HG03432 (cell line): ENCODE data around the gene PASD1.
"Not testable (repeated sequence)": the region's sequence is repeated elsewhere in the genome, so short reads cannot be mapped to it uniquely, and the experiment has no call there.

ENCODE experiments used
- ATAC-seq: cut with Tn5 transposase; IDR thresholded peaks from one replicate; pipeline ENCODE4 v1.9.1; 2021; ENCODE audit warnings: mild to moderate bottlenecking, moderate library complexity; ENCODE audit not compliant: unreplicated experiment

Gene PASD1

DNA sequence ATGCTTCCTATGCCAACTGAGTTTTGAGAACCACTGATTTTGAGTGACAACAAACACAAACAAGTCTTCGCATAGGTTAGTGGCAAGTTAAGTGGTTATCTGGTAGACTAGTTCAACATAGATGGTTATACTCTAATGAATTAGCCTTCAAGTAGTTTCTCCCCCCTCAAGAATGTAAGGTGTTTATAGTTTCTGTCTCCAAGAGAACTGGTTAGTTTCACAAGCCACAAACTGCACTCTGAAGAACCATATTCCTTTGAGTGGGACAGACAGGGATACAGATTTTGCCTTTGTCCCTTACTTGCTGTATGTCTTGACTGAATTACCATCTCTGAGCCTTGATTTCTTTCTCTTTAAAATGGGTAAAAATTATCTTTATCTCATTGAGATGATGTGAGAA lies 41.5 kb downstream of the PASD1 start:
- ATAC-seq: no peak

DNA sequence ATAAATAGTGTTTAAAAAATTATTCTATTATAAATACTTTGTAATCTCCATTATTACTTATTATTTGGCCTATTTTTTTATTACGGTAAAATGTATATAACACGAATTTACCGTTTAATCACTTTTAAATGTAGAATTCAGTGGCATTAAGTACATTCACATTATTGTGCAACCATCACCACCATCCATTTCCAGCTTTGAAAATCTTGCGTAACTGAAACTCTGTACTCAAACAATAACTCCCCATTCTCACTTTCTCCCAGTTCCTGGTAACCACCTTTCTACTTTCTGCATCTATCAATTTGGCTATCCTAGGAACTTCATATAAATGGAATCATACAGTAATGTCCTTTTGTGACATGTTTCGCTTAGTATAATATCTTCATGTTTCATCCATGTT lies 45.7 kb downstream of the PASD1 start:
- no peak for ATAC-seq

- no peak for ATAC-seq
These were observed 57.9 kb downstream of the PASD1 start for GRCh38 chrX:151621422-151621821.

DNA sequence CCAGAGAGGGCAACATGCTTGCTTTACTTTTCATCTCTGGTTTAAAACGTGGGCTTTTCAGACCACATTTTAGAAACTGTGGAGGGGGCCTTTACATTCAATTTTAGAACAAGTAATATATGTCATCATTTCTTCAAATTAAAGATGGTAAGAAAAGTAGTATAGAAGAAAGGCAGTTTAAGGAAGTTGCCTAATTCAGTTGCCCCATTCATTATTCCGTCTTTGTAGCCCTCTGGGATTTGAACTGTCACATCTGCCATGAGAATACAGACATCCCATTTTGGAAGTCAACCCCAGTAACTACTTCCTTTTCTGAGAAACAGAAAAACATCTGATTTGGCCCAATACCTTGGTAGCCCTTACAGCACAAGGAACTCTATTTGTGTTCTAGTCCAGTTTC lies 61.2 kb downstream of the PASD1 start:
- no peak for ATAC-seq

DNA sequence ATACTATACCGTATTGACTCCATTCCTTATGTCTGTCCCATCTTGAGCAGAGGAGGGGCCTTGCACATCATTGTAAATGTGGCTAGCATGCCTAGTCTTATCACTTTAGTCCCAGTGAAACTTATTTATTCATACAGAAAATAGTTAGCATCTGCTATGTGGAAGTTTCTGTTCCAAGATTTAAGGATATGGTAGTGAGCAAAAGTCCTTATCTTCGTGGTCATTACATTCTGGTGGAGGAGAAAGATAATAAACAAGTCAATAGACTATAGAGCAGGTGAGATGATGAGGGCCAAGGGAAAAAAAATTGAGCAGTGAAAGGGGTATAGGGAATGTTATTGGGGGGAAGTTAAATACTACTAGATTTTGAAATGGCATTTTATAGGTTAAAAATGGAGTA lies 68.3 kb downstream of the PASD1 start:
- no peak for ATAC-seq

GRCh38 chrX:151633157-151633556 lies 69.7 kb downstream of the PASD1 start:
- no peak for ATAC-seq

- ATAC-seq: no peak
These were observed 71.5 kb downstream of the PASD1 start for GRCh38 chrX:151634937-151635336.

GRCh38 chrX:151641564-151641963 lies 78.1 kb downstream of the PASD1 start:
- no peak for ATAC-seq

- ATAC-seq: no peak
These were observed 111.8 kb downstream of the PASD1 start for GRCh38 chrX:151675121-151675746.

DNA sequence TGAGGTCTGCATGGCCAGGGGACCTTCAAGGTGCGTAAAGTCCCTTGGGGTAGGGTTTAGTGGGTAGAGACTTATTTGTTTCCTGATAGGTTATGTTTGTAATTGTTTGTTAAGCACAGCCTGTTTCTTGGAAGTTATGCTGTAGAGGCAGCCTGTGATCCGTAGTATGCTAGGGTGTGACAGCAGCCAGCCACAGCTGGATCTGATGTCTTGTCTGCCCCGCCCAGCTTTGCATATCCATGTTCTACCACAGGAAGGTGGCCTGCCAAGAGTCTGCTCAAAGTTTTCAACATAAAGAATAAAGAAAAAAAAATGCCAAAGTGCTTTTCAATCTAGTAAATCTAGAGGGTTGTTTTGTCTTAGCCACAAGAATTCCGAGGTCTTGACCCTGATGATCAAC lies 112.7 kb downstream of the PASD1 start:
- ATAC-seq: no peak

GRCh38 chrX:151679798-151680402 lies 116.4 kb downstream of the PASD1 start:
- ATAC-seq: no peak

- ATAC-seq: no peak
These were observed 117.3 kb downstream of the PASD1 start for GRCh38 chrX:151680805-151681204.

DNA sequence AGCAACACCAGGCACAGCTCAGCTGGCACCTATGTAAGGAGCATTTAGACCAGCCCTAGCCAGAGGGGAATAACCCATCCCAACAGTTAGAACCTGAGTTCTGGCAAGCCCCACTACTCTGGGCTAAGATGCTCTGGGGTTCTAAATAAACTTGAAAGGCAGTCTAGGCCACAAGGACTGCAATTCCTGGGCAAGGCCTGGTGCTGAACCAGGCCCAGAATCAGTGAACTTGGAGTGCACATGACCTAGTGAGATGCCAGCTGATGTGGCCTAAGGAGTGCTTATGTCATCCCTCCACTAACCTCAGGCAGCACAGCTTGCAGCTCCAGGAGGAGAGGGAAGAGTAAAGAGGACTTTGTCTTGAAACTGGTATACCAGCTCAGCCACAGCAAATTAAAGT lies 124.2 kb downstream of the PASD1 start:
- no peak for ATAC-seq

DNA sequence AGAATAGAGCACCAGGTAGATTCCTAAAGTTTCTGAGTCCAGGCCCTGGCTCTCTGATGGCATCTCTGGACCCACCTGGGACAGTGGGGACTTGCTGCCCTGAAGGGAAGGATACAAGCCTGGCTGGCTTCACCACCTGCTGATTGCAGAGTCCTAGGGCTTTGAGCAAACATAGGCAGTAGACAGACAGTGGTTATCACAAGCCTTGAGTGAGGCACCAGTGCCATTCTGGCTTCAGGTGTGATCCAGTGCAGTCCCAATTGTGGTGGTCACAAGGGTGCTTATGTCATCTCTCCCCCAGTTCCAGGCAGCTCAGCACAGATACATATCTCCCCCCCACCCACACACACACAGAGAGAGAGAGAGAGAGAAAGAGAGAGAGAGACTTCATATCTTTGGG lies 125.2 kb downstream of the PASD1 start:
- no peak for ATAC-seq

DNA sequence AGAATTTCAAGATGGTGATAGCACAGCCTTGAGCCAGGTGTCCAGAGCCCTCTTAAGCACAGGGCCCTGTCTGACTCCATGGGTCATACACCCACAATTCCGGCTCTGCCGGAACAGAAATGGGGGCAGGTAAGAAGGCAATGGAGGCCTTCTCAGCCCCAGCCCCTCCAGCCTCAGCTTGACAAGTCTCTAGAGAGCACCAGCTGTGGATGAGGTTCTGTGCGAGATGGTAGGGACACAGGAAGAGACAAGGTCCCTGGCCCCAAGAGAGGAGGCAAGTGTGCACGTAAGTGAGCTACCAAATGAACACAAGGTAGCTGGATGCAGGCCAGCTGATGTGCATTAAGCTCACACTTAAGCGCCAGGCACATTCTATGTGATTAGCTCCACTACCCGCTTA lies 129.3 kb downstream of the PASD1 start:
- no peak for ATAC-seq

GRCh38 chrX:151694121-151694520 lies 130.6 kb downstream of the PASD1 start:
- no peak for ATAC-seq

DNA sequence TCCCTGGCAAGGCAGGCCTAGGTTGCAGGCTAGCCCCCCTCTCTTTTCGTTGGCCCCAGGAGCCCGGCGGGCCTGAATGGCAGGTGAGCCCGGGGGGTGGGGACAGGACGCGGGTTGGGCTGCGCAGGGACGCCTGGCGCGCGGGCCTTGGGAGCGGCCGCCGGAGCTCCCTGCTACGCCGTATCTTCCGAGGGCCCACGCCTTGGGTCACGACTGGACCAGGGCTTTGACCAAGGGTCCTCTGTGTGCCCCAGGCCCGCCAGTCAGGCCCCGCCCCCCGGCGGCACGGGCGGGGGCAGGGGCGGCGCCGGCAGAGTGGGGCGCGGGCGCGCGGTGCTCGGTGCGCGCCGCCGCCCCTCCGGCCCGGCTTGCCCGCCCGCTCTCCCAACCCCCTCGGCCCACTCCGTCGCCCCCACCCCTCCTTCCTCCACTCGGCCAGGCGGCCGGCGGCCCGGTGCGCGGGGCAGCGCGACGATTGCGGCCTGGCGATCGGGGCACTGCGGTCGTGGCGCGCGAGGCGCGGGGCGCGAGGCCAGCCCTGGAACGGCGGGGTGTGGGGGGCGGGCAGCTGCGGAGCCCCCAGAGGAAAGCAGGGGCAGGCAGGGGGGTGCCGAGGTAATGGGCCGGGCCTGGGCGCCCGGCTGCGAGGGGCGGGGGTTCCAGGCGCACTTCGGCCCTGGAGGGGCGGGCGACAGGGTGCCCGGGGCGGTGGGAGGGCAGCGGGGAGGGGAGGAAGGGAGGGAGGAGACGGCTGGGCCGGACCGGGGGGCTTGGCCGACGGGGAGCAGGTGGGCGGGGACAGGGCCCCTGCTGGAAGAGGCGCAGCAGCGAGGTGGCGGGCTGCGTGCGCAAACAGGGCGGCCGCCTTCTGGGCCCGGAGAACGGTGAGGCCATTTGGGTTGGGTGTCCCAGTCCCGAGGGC lies 131.4 kb downstream of the PASD1 start, which contains the start of gene PRRG3:
Gene PRRG3 (plus strand): TSS at position 798 of the 922 bp plus-strand sequence. CDS start 3,357 bp downstream, outside the sequence.
- no peak for ATAC-seq

DNA sequence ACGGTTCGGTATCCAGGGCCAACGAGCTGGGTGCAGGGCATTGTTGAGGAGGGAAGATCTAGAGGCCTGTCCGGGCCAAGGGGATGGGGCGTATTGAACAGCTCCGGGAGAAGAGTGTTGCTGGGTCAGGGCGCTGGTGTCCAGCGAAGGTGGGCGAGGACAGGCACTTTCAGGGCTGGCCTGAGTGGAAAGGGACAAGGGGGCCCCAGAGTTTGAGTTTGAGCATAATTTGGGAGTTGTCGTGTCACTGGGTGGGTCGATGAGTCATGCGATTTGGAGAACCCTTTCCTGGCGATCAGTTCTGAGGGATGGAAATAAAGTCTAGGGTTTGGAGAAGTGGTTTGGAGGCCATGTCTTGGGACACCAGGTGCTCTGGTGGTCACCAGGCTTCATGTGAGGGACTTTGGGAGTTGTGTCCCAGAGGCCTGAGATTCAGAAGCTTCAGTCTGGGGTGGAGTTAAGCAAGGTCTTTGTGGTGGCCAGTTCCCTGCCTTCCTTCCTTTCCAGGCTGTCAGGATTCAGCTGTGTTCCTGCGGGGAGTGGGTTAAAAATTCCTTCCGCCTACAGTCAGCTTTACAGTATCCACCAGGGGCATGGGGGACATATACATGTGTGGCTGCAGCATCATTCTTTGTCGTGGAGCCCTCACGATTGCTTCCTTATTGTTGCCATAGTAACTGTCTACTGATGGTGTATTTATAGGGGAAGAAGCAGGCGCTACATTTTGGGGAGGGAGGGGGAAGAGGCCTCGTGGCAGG lies 132.3 kb downstream of the PASD1 start:
- no peak for ATAC-seq

DNA sequence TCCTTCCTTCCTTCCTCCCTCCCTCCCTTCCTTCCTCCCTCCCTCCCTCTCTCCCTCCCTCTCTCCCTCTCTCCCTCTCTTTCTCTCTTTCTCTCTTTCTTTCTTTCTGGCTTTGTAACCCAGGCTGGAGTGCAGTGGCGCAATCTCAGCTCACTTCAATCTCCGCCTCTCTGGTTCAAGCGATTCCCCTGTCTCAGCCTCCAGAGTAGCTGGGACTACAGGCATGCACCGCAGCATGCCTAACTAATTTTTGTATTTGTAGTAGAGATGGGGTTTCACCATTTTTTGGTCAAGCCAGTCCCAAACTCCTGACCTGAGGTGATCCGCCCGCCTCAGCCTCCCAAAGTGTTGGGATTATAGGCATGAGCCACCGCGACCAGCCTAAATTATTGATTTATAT lies 133.6 kb downstream of the PASD1 start:
- not testable (repeated sequence) for ATAC-seq

GRCh38 chrX:151697522-151697921 lies 134.0 kb downstream of the PASD1 start:
- ATAC-seq: no peak

DNA sequence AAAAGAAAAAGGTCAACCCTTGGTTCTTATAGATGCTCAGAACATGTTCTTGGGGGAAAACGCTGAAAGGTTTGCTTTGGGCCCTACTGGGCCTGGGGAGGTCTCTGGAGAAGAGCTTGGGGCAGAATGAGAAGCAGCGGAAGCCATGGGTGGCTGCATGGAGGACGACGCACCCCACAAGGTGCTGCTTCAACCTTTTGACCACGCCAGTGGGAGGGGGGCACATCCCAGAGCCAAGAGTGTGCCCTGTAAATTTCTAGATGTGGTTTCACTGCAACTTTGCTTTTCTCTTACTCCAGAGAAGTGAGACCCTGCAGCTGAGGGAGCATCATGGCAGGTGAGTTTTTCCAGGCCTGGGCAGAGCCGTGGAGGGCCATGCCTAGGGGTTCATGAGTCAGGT lies 135.0 kb downstream of the PASD1 start:
- ATAC-seq: no peak
